PC-3 (cell line): ENCODE data around the gene RCHY1.

Experiments
- EZH2 ChIP-seq: fragments of 300-600 bp; sonication (generic); IDR thresholded peaks from one replicate; pipeline ENCODE4 v1.6.1; 2017; ENCODE audit warnings: antibody characterized with exemption, mild to moderate bottlenecking, low read length; ENCODE audit not compliant: unreplicated experiment
- EZH2phosphoT487 ChIP-seq: fragments of 300-600 bp; sonication (generic); IDR thresholded peaks from 2 replicates; pipeline ENCODE4 v1.6.1; 2018; ENCODE audit warnings: mild to moderate bottlenecking, antibody characterized with exemption, low read length, borderline replicate concordance
- TF ChIP-seq, protein P1 (sequence below): fragments of 300-600 bp; sonication (generic); conservative IDR thresholded peaks from 2 replicates; pipeline ENCODE4 v1.5.1; 2017; ENCODE audit warnings: antibody characterized with exemption, low read depth, mild to moderate bottlenecking, low read length

DNA sequence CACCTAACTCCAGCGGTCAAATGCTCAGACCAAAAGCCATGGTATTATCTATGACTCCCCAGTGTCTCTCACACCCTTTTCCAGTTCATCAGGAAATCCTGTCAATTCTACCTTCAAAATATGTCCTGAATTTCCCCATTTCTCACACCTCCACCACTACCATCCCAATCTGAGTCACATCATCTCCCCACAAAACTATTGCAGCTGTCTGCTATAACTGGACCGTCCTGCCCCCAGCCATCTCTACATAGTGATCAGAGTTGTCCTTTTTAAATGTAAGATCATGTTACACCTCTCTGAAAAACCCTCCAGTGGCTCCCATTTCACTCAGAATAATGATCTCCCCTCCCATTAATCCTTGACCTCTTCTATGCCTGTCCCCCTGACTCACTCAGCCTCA lies 34.8 kb upstream of the RCHY1 start:
- TF ChIP-seq, protein P1, sequence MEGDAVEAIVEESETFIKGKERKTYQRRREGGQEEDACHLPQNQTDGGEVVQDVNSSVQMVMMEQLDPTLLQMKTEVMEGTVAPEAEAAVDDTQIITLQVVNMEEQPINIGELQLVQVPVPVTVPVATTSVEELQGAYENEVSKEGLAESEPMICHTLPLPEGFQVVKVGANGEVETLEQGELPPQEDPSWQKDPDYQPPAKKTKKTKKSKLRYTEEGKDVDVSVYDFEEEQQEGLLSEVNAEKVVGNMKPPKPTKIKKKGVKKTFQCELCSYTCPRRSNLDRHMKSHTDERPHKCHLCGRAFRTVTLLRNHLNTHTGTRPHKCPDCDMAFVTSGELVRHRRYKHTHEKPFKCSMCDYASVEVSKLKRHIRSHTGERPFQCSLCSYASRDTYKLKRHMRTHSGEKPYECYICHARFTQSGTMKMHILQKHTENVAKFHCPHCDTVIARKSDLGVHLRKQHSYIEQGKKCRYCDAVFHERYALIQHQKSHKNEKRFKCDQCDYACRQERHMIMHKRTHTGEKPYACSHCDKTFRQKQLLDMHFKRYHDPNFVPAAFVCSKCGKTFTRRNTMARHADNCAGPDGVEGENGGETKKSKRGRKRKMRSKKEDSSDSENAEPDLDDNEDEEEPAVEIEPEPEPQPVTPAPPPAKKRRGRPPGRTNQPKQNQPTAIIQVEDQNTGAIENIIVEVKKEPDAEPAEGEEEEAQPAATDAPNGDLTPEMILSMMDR = no peak
- TF ChIP-seq EZH2 = no peak
- no peak for TF ChIP-seq EZH2phosphoT487
